Astrocyte (in vitro differentiated cells and primary cell): ENCODE data around the gene HS3ST6.

Experiments
- EZH2 ChIP-seq: IDR thresholded peaks from 2 replicates; pipeline ENCODE4 v1.6.1; 2012; ENCODE audit warnings: mild to moderate bottlenecking, low read length, inconsistent platforms; ENCODE audit not compliant: insufficient read depth
- TF ChIP-seq, protein P1 (sequence below): IDR thresholded peaks from 2 replicates; pipeline ENCODE4 v1.5.1; 2011; ENCODE audit warnings: low read depth, mild to moderate bottlenecking, inconsistent platforms, low read length, moderate library complexity; ENCODE audit not compliant: insufficient read depth

DNA sequence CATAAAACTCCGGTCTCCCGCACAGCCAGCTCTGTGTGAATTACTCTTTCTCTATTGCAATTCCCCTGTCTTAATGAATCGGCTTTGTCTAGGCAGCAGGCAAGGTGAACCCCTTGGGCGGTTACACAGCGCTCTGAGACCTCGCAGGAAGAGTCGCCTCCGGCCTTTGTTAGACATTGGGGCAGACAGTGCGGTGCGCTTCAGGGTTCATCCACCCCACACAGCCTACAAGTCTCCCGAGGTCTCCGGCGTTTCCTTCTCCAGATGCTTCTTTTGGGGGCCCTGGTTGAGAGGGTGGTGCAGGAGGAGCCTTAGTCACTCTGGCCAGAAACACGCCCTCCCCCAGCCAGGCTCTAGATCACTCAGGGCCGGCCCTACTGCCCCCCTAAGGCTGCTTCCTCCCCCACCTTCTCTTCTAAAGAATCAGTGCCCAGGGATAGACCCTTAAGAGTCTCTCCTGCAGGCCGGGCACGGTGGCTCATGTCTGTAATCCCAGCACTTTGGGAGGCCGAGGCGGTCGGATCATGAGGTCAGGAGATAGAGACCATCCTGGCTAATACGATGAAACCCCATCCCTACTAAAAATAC is 26.5 kb upstream of the HS3ST6 start:
- TF ChIP-seq, protein P1, sequence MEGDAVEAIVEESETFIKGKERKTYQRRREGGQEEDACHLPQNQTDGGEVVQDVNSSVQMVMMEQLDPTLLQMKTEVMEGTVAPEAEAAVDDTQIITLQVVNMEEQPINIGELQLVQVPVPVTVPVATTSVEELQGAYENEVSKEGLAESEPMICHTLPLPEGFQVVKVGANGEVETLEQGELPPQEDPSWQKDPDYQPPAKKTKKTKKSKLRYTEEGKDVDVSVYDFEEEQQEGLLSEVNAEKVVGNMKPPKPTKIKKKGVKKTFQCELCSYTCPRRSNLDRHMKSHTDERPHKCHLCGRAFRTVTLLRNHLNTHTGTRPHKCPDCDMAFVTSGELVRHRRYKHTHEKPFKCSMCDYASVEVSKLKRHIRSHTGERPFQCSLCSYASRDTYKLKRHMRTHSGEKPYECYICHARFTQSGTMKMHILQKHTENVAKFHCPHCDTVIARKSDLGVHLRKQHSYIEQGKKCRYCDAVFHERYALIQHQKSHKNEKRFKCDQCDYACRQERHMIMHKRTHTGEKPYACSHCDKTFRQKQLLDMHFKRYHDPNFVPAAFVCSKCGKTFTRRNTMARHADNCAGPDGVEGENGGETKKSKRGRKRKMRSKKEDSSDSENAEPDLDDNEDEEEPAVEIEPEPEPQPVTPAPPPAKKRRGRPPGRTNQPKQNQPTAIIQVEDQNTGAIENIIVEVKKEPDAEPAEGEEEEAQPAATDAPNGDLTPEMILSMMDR, result no peak
- no peak for TF ChIP-seq EZH2
